NK-92 treated with Interleukin-12 subunit alpha and Interleukin-12 subunit beta, amount 100 ng/mL, for 24 hours (cell line): Measurements from ENCODE around the gene WDR46.
A peak's percentile ranks its signal among the peaks of the same experiment; 100 is the strongest.

ENCODE experiments used
- DNase-seq: peaks from one replicate; lab custom pipeline; 2025; lab: John Stamatoyannopoulos, UW

WDR46 gene

DNA sequence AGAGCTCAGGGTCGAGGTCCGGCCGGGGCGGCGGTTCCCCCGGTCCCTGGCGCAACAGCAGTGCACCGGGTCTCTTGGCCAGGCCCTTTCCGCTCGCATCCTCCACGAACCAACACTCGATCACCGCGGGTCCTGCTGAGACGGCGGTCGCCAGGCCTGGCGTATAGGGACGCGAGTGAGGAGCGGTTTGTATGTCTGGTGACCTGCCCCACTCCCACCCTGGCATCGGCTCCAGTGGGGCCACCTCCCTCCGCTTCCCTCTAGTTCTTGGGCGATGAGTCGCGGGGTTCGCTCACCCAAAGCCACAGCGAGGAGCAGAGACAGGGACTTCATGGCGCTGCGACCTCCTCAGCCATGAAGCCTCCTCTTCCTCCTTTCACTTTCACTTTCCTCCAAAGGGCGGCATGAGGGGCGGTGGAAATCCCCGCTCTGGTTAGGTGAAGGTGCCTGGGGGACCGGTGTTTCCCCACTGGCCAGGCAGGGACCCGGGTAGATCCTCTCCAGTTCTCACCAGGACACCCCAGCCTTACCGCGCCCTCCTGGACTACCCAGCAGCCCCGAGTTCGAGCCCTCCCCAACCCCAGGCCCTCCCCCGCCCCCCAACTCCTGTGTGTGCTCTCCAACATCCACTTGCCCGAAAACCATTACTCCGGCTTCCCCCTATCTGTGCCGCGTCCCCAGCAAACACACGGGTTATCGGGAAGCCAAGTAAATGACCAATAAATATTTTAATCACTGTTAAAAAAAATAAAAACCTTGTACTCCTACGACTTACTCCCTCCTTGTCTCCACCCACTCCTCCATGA lies 24.9 kb upstream of the WDR46 start, which contains the start of gene TAPBP:
Gene TAPBP, minus strand, starts transcription at position 370 of the 806 bp plus-strand sequence. Its CDS starts 37 bp downstream, at position 333.
- DNase-seq: peak; percentile 83

DNA sequence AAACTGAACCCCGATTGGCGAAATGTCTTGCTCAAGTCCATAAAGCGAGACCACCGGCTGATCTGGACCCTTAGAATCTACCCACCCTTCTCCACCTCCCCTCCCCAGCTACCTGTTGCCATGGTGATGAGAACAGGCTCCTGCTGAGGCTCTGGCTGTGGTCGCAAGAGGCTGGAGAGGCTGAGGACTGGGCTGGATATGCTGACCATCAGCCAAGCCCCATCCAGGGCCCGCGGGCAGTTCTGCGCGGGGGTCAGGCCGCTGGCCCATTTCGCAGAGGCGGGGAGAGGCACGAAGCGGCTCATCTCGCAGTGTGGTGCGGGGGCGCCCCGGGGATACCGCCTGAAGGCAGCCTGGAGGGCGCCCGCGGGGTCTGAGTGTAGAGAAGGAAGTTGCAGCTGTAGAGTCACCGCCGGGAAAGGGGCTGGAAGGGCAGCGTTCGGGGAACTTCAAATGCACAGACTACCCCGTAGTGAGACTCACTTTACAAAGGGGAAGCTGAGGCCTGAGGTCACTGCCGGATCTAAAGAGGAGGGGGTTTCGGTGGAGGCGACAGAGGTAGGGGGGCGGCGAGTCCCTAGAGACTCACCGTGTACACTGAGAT lies 24.2 kb upstream of the WDR46 start:
- DNase-seq: peak; percentile 54

DNA sequence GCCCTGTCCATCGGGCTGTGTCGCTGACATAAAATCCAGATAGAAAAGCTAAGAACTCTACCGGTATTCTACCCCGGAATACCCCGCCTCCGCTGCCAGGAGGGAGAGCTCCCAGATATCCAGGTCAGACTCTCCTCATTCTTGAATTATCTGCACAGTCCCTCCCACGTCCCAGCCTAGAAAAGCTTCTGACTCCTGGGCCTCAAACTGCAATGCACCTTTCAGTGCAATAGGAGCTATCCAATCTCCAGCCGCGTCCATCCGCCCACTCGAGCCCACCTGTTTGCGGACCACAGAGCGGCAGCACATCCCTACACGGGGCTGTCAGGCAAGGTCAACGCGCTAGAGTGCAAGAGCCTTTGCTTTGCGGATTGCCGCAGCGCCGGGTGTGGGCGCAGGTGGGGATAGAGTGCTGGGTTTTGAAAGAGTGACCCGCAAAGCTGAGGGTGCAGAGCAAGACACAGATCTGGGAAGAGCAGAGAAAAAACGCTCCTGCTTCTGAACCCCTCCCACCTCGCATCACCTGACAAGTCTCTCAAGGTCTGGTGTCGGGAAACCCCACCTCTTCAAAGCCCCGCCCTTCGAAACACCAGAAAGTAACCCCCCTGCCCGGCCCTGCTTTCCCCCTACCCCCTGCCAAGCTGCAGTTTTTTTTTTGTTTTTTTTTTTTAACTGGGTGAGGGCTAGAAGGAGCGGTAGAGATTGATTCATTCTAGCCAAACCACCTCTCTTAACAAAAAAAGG lies 23.5 kb upstream of the WDR46 start:
- DNase-seq: peak; percentile 58

DNA sequence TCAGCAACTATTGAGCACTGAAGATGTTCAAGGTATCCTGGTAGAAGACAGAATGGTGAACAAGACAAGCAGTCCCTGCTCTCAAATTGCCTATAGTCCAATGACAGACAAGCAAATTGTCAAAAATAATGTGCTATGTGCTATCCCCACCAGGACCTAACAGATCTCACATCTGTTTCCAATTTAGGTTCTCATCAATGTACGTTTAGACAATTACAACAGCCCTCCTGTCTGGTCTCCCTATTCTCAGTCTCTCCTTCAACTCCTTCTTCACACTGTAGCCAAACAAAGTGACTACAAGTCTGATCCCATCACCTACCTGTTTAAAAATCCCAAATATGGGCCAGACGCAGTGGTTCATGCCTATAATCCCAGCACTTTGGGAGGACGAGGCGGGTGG lies 17.3 kb upstream of the WDR46 start:
- DNase-seq: no peak

DNA sequence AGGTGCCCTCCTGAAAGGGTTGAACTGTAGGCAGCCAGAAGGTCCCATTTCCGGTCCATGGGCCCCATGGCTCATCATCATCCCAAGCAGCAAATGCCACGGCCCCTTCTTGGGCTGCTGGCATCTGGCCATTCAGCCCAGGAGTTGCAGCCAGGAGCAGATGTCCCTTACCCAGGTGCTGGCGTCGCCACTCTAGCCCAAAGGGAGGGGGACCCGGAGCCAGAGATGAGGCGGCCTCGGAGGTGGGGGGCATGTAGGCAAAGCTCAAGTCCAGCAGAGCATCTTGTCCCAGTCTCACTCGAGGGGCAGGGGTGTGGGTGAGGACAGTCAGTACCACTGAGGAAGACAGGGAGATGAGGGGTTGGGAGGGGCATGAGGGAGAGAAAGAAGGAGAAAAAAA lies 16.0 kb upstream of the WDR46 start:
- DNase-seq: no peak

DNA sequence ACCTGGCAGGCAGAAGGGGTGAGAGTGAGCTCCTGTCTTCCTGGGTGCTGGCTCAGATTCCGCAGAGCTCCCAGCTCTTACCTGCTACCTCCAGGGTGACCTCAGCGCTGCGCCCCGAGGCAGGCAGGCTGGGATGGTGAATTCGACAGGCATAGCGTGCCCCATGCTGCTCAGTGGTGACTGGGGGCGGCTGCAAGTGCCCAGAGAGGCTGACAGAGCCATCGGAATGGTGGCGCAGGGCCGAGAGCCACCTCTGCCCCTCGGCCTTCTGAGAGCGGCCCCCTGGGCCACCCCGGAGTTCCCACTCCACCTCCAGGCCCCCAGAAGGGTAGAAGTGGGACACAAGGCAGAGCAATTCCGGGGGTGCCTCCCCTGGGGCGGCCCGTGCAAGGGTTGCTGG lies 15.2 kb upstream of the WDR46 start:
- DNase-seq: no peak

DNA sequence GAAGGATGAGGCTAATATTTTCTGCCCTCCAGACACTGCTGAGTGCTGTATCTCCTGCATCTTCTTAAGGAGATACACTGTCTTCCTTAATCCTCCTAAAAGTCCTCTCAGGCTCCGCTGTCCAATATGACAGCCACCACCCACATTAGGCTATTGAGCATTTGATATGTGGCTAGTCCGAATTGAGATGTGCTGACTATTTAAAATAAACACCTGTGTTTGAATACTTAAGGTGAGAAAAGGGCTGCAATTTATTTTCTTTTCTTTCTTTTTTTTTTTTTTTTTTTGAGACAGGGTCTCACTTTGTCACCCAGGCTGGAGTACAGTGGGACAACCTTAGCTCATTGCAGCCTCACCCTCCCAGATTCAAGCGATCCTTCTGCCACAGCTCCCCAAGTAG lies 12.8 kb upstream of the WDR46 start:
- DNase-seq: no peak

DNA sequence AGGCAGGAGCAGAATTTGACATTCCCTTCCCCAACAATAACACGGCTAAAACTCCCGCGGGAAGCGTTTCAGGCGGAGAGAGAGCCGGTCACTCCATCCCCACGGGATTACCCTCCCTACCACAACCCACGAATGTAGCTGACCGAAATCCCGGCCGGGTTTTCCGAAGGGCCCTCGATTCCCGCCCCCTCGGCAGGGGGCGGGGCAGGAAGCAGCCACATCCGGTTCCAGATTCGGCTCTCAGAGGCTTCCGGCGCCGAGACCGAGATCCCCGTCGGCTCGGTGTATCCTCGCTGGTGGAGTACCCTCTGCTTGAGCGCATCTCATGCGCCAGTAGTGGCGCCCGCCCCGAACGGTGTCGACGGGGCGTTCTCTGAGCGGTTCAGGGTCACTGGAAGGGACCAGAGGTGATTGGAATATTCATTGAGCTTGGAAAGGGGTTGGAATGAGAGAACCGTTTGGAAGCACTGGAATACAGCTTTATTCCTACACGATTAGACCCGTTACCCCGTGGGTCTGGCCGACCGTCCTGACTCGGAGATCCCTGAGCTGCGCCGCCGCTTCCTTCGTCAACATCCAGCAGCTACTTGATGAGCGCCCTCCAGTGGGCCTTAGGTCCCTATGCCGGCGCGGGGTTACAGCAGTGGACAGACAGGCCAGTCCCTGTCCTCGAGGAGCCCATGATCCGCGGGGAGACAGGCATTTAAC lies 10.4 kb upstream of the WDR46 start:
- peak; percentile 84 for DNase-seq

DNA sequence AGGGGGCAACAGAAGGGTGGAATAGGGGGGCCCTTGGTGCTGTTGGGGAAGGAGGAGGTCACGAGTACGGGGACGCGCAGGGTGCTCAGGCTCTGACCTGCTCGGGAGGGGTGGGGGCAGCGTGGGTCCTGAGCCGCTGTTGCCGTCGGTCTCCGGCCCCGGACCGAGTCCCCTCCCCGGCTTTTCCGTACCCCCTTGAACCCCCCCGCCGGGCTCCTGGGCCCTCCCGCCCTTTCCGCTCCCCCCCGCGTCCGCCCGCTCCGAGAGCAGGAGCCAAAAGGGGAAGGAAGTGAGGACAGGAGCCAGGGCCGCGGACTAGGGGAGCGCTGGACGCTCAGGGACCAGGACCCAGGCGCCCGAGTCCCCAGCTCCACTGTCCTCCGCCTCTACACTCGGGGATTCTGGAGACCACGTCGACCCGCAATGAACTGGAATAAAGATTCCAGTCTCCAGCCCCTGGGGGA lies 9.8 kb upstream of the WDR46 start, which contains the start of gene RGL2:
Gene RGL2, minus strand, starts transcription at position 170 of the 464 bp plus-strand sequence. CDS start 332 bp downstream, outside the sequence.
- DNase-seq: peak; percentile 57

DNA sequence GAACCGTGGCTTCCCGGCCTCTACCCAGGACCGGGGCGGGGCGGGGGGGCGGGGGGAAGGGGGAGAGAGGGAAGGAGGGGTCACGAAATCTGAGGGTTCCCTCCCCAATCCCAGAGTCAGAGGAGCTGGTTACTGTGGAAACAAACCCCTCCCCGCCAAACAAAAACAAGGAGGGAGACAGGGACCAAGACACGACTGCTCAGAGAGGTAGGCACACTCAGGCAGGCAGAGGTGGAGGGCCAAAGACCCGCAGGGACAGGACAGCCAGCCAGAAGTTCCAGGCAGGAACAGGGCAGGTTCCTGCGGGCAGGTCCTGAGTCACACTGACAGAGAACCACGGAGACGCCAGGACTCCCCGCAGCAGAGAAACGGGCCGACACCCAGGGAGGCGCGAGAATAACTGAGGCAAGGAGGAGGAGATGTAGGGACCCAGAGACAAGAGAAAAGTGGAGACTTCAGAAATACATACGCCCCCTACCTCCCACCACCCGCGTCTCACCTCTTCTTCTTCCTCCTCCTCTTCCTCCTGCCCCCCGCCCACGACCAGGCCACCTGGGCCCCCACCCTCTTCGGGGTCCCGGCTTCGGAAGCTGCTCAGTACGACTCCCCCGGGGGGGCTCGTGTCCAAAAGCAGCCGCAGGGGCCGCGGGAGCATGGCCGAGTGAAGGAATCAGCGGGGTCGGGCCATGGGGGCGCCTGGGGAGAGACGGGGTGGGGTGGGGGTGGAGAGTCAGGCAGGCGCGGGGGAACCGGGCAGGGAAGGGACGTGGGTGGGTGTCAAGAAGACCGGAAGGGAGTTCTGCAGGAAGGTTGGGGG lies 9.1 kb upstream of the WDR46 start:
- DNase-seq: peak; percentile 42

DNA sequence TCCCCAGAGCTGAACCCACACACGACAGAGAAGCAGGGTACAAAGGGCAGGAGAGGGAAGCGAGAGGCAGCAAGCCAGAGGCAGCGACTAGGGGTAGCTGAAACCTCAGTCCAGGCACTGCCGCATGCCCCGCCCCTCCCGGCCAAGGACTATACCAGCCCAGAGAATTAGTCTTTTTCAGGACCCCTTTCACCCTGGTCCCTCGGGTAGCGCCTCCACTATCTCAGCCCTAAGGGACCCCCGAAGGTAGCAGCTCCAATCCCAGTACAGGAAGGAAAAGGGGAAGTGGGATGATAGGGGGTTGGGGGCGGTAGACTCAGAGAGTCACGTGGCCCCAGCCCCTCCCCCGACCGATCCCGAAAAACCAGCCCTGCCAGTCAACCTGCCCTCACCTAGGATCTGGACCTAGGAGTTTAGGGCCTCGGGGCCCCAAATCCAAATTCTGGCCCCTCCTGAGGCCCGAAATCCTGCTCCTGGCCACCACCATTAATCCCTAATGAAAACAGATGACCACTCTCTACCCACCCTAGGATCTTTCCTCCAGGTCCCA lies 8.4 kb upstream of the WDR46 start:
- DNase-seq: no peak

DNA sequence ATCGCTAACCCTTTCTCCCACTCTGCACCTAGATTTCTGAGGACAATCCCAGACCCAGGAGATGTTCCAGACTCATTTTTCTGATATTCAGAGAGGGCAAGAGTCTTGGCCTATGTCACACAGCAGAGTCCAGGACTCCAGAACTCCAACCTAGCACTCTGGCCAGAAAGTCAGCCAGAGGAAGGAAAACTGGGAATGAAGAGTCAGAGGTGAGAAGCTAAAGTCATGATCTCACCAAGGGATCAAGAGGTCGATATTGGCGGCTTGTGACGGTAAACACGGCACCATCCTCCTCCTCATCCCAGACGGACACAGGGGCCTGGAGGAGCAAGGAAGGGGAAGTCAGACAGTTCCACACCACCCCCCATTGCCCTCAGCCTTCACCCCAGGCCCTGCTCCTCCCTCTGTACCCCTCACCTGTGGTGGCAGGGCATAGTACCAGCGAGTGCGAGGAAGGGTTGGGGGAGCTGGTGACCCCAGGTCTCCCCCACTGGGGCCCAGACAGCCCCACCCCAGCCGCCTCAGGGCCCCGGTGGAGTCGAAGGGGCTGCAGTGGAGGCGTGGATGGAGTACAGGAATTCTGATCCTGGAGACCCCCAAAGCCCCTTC lies 7.9 kb upstream of the WDR46 start:
- DNase-seq: no peak

DNA sequence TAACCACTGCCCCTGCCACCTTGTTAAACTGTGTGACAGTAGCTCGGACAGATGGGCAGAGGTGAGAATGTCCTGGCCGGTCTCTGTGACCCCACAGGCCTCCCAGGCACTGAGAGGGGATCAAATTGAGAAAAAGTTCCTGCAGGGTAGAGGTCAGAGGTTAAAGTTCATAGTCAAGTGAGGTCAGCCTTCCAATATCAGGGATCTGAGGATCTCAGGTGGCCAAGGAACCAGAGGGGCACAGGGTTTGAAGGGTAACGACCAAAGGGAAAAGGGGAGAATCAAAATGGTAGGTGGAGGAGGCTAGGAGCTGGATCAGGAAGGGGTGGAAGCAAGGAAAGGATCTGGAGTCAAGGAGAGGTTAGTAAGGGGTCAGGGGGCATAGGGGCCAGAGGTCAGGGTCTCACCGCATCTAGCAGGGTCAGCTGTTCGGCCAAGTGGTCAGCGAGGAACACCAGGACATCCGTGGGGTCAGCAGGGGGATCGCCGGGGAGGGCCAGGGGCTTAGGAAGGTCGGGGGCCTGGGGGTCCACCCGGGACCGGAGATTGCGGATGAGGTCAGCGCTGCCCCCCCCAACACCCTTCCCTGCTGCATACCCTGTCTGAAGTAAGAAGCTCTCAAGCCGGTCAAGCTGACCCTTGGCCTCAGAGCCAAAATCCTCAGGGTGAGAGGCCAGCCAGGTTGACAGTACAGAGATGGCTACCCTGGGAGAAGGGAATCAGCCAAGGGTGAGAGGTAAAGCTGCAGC lies 6.8 kb upstream of the WDR46 start:
- DNase-seq: no peak

DNA sequence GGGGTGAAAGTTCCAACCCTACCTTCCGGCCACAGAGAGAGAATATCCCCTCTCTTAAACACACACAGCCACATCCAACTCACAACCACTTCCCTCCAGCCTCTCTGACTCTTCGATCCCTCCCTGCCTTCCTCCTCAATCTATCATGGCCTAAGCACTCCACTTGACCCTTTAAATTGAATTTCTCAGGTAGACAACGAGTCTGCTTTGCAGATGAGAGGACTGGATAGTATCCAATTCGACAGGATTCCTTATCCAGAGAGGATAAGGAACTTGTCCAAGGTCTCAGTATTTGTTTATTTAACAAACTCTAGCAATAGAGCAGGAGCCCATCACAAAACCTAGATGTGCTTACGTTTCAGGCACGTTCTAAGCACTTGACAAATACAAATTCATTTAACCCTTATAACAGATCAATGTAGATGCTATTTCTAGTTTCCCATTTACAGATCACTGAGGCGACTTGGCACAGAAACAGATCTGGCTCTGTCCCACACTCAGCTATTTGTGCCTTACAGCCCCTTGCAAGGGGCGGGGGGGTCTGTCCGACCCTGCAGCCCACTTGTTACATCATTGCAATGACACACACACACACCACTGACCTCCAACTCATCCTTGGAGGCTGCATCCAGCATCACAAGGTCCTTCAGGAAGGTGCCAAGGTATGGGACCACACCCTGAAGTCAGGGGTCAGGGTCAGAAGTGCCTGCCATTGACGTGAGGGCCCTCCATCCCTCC lies 5.2 kb upstream of the WDR46 start:
- DNase-seq: no peak

DNA sequence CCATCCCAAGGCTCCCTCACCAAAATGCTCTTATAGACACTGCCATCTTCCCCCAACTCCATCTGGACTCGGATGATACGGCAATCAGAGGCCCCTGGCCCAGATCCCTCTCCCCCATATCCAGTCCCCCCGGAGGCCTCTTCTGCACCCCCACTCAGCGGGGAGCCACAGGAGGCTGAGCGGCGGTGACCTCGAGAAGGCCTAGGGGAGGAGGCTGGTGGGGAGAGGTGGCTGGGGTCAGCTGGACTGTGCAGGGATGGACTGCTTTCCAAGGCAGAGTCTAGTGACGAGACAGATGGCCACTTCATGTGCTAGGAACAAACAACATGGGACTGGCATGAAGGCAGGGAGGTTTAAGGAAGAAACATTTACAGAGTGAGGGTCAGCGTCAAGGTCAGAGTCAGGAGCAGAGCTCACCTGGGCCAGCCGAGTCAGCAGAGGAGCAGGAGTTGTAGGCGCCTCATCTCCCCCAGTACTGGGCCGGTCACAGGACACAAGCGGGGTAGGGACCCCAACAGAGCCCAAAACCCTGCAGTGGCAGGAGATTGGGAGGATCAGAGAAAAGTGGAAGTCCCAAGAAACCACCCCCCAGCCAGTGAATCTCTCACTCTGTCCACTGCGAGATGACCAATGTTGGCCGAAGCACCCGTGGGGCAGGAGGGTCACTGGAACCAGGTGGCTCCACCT lies 4.1 kb upstream of the WDR46 start:
- no peak for DNase-seq

DNA sequence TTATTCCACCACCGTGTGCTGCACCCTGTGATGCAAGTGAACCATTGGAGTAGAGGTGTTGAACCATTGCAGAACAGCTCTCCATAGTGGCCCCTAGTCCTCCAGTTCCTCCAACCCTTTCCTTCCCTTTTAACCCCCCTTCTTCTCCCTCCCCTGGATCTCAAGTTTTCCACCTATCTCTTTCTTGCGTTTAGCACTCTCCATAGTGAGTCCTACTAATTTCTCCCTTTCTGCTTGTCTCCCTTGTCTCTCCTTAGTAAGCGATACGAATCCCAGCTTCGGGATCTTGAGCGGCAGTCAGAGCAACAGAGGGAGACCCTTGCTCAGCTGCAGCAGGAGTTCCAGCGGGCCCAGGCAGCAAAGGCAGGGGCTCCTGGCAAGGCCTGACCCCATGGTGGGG lies 1.4 kb upstream of the WDR46 start:
- no peak for DNase-seq

DNA sequence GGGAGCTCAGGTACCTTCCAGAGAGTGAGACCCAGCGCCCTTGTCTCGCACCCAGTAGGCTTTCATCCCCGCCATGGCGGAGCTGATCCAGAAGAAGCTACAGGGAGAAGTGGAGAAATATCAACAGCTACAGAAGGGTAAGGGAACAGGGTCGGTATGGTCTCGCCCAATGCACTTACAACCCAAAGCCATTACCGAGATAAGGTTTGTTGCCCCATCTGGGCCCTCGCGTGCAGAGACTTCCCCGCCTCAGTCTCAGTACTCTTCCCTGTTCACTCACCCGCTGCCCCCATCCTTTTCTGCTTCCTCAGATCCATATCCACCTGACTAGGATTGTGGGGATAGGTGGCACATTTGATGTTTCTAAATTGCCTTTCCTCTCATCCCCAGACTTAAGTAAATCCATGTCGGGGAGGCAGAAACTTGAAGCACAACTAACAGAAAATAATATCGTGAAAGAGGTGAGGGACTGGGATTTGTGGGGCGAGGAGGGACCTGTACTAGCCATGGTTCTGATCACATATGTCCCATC lies 811 bp upstream of the WDR46 start:
- no peak for DNase-seq
